Subcutaneous abdominal adipose tissue (tissue), 5 donors: ENCODE data around the gene SMIM38.
"Not testable (repeated sequence)": the region's sequence is repeated elsewhere in the genome, so short reads cannot be mapped to it uniquely, and the experiment has no call there.

Source experiments
- H3K27ac ChIP-seq: one replicate; pipeline ENCODE4 v1.7.0; 2013; ENCODE audit warnings: low read depth, mild to moderate bottlenecking, inconsistent platforms, low read length, moderate library complexity
- H3K27me3 ChIP-seq, 5 donors: one replicate each; pipeline ENCODE4 v1.7.0; 2013; ENCODE audit warnings: low read length in 5 of 5, inconsistent platforms in 1 of 5; ENCODE audit not compliant: control insufficient read depth in 5 of 5, insufficient read depth in 4 of 5
- H3K36me3 ChIP-seq, 5 donors: one replicate each; pipeline ENCODE4 v1.7.0; 2013; ENCODE audit warnings: low read length in 5 of 5; ENCODE audit not compliant: control insufficient read depth in 5 of 5, insufficient read depth in 5 of 5
- H3K4me1 ChIP-seq, 5 donors: one replicate each; pipeline ENCODE4 v1.7.0; 2013; ENCODE audit warnings: low read length in 5 of 5, mild to moderate bottlenecking in 3 of 5, moderate library complexity in 1 of 5; ENCODE audit not compliant: control insufficient read depth in 5 of 5, insufficient read depth in 5 of 5
- H3K4me3 ChIP-seq, 5 donors: one replicate each; pipeline ENCODE4 v1.7.0; 2013; ENCODE audit warnings: low read length in 5 of 5, low read depth in 1 of 5
- H3K9ac ChIP-seq, 5 donors: one replicate each; pipeline ENCODE4 v1.7.0; 2013; ENCODE audit warnings: low read length in 5 of 5, mild to moderate bottlenecking in 4 of 5, moderate library complexity in 3 of 5
- H3K9me3 ChIP-seq, 5 donors: one replicate each; pipeline ENCODE4 v1.7.0; 2013; ENCODE audit warnings: low read length in 5 of 5; ENCODE audit not compliant: control insufficient read depth in 5 of 5
- donor health status: healthy.
- donor health status: healthy.
- donor health status: healthy.
- donor health status: healthy.
- donor health status: healthy.

SMIM38 gene

DNA sequence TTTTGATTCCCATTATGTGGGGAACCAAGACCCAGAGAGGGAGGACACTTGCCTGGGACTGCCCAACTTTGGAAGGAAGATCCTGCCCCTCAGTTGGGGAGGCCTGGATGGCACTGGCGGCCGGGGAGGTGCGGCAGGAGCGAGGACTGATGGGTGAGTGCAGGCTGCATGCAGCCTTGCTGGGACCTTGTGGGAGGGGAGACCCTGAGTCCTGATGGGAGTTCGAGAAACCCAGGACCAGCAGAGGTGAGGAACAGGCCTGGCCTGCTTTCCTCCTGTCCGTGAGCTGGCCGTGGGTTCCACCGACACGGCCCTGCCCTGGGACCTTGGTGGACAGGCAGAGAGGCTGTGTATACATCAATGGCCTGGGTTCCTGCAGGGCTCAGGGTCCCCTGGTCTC lies 19.3 kb upstream of the SMIM38 start:
- Histone ChIP-seq H3K27me3 (peaks cover 0 to 5% (median 0%) of the 10 kb centered on the region in 5 donors), H3K36me3 (peaks cover 0 to 4% (median 0%) of the 10 kb centered on the region in 5 donors), H3K27ac (no peak overlapping the region), H3K9me3 (peaks cover 0 to 11% (median 7%) of the 10 kb centered on the region in 5 donors), H3K9ac (no peak overlapping the region), H3K4me1 (peaks cover 0 to 3% (median 0%) of the 10 kb centered on the region in 5 donors), H3K4me3 (no peak overlapping the region)

DNA sequence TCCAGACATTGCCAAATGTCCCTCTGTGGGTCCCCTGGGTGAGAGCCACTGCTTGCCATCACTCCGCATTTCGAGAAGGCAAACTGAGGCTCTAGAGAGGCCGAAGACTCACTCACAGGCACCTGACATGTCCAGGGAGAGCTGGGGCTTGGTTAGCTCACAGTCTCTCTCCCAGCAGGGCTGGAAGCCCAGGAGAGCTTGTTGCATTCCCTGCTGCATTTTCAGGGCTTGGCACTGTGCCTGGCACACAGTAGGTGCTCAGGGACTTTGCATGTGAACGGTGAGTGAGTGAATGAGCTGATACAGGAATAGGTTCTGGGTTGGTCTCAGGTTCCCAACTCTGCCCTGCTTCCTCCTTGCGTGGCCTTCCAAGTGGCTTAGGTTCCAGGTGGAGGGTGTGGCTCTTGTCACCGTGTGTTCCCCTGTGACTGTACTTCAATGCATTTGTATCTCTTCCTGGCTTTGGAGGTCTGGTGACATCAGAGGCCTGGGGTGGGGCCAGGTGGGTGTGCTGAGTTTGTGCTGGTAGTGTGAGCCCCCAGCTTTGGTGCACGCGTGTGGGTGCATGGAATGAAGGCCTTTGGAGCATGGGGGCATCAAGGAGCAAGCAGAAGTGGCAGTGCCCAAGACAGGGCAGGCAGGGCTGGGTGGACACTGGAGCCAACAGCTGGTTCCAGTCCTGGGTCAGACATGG lies 18.4 kb upstream of the SMIM38 start:
- H3K27ac ChIP-seq, result no peak overlapping the region
- H3K9ac ChIP-seq, result no peak overlapping the region
- peaks cover 0 to 11% (median 7%) of the 10 kb centered on the region in 5 donors for H3K9me3 ChIP-seq
- no peak overlapping the region for H3K4me3 ChIP-seq
- H3K27me3 ChIP-seq, result peaks cover 0 to 3% (median 0%) of the 10 kb centered on the region in 5 donors
- H3K4me1 ChIP-seq, result no peaks in the 10 kb centered on the region
- H3K36me3 ChIP-seq, result peaks cover 0 to 4% (median 0%) of the 10 kb centered on the region in 5 donors

DNA sequence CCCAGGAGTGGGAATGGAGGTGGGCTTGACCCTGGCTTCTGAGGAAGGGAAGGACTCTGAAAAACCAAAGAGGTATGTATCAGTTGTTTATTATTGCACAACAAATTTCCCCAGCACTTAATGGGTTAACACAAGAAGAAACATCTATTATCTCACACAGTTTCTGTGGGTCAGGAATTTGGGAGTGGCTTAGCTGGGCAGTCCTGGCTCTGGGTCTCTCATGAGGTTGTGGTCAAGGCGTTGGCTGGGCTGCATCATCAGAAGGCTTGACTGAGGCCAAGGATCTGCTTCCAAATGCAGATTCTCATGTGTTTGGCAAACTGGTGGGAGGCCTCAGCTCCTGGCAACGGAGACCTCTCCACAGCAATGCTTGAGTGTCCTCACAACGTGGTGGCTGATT lies 17.5 kb upstream of the SMIM38 start:
- Histone ChIP-seq H3K9me3 (peaks cover 0 to 7% (median 2%) of the 10 kb centered on the region in 5 donors), H3K4me1 (no peaks in the 10 kb centered on the region), H3K9ac (no peak overlapping the region), H3K36me3 (peaks cover 0 to 4% (median 0%) of the 10 kb centered on the region in 5 donors), H3K27me3 (no peaks in the 10 kb centered on the region), H3K27ac (no peak overlapping the region), H3K4me3 (no peak overlapping the region)

DNA sequence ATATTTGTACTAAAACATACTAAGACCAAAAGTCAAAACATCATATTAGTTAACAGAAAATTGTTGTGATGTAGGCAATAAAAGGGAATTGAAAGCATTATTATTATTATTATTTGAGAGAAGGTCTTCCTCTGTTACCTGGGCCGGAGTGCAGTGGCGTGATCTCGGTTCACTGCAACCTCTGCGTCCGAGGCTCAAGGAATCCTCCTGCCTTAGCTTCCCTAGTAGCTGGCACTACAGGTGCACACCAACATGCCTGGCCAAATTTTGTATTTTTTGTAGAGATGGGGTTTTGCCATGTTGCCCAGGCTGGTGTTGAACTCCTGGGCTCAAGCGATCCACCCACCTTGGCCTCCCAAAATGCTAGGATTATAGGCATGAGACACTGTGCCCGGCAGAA lies 15.6 kb upstream of the SMIM38 start:
- H3K27ac ChIP-seq, H3K9me3 ChIP-seq: not testable (repeated sequence)

DNA sequence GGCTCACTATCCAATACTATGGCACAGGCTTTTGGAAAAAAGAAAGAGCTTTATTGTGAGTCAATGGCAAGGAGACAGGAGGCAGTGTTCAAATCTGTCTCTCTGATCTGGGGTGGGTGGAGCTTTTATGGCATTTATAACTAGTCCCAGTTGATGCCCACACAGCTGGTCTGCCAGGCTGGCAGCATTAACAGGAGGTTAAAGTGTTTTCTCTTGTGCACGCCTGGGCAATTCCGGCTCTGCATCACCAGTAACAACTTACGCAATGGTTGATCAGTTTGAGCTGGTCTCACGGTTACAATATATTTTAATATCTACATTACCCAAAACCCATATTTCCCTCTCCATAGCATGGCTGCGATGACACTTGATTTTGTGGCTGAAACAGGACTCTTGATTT lies 15.1 kb upstream of the SMIM38 start:
- Histone ChIP-seq H3K27me3 (no peaks in the 10 kb centered on the region), H3K9ac (no peak overlapping the region), H3K27ac (no peak overlapping the region), H3K36me3 (peaks cover 0 to 4% (median 0%) of the 10 kb centered on the region in 5 donors), H3K4me1 (peaks cover 0 to 8% (median 0%) of the 10 kb centered on the region in 5 donors), H3K9me3 (peaks cover 0 to 4% (median 0%) of the 10 kb centered on the region in 5 donors), H3K4me3 (no peak overlapping the region)

More for the DNA sequence above, 15.6 kb upstream of the SMIM38 start:
- H3K27me3 ChIP-seq, H3K36me3 ChIP-seq, H3K9ac ChIP-seq, H3K4me3 ChIP-seq, H3K4me1 ChIP-seq: not testable (repeated sequence)

DNA sequence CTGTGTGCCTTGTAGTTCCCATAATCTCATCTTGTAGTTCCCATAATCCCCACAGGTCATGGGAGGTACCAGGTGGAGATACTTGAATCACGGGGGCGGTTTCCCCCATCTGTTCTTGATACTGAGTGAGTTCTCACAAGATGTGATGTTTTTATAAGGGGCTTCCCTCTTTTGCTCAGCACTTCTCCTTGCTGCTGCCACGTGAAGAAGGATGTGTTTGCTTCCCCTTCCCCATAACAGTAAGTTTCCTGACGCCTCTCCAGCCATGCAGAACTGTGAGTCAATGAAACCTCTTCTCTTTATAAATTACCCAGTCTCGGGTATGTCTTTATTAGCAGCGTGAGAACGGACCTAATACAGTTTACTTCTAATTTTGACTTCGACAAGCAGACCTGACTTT lies 14.0 kb upstream of the SMIM38 start:
- peaks cover 0 to 13% (median 6%) of the 10 kb centered on the region in 5 donors for H3K9me3 ChIP-seq
- no peaks in the 10 kb centered on the region for H3K27me3 ChIP-seq
- no peak overlapping the region for H3K27ac ChIP-seq
- H3K9ac ChIP-seq, result no peak overlapping the region
- H3K4me1 ChIP-seq, result peaks cover 0 to 8% (median 0%) of the 10 kb centered on the region in 5 donors
- no peak overlapping the region for H3K4me3 ChIP-seq
- peaks cover 0 to 4% (median 0%) of the 10 kb centered on the region in 5 donors for H3K36me3 ChIP-seq

DNA sequence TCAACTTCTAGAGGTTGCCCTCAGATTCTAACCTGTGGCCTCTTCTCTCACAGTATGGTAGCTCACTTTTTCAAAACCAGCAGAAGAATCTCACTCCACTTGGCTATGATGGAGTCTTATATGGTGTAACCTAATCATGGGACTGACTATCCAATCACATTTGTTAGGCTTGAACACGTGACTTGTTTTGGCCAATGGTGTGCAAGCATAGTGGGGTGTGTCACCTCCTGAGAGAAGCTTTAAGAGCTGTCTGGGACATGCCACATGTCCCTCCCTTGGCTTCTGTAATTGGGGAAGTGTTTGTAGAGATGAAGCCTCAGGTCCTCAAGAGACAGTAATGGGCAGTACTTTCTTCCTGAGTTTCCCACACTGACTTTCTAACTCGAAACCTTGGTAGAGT lies 12.8 kb upstream of the SMIM38 start:
- peaks cover 0 to 8% (median 0%) of the 10 kb centered on the region in 5 donors for H3K4me1 ChIP-seq
- H3K4me3 ChIP-seq, result no peak overlapping the region
- no peak overlapping the region for H3K27ac ChIP-seq
- no peaks in the 10 kb centered on the region for H3K27me3 ChIP-seq
- peaks cover 0 to 4% (median 0%) of the 10 kb centered on the region in 5 donors for H3K36me3 ChIP-seq
- peaks cover 0 to 20% (median 11%) of the 10 kb centered on the region in 5 donors for H3K9me3 ChIP-seq
- H3K9ac ChIP-seq, result no peak overlapping the region

DNA sequence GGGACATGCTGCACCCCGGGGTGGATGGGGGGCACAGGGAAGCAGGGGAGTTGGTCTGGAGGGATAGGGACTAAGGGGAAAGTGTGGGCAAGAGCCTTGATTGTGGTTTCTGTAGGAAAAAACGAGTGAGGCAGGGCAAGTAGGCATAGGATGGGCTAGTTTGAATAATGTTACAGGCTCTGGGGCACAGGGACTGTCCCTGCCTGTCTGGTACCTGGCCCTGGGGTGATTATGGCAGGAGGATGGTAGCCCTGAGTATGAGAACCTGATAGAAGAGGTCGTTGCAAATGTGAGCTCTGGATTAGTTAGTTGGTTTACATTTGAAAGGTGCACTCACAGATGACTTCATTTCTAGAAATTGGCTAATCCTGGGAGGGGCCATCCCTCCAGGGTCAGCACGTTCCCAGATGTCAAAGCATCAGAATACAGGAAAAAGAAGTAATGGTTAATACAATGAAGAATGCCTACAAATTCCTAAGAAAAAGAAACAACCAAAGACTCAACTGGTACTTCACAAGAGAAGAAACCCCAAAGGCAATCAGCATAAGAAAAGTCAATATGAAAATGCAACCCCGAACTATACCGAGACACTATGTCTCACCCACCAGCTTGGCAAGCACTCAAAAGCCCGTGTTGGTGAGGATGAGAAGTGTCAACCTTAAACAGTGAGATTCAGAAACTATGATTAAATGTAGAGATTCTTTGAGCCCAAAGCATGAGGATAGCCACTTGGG lies 11.3 kb upstream of the SMIM38 start:
- Histone ChIP-seq H3K9me3 (peaks cover 0 to 20% (median 11%) of the 10 kb centered on the region in 5 donors), H3K27ac (no peak overlapping the region)

DNA sequence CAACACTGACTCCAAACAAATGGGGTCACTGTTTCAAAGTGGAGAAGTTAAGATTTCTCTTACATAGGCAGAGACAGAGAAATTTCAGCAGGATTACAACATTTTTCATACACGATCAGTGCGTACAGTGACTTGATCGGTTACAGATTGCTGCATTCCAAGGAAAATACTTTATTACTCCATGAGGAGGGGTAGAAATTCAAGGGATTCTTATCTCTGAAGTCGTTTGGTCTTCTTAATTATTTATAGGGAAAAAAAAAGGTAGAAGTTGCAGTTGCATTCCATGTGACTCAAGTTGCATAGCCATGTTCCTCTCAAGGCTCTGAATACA lies 10.7 kb upstream of the SMIM38 start:
- Histone ChIP-seq H3K27ac (no peak overlapping the region), H3K9ac (no peak overlapping the region), H3K9me3 (peaks cover 0 to 20% (median 11%) of the 10 kb centered on the region in 5 donors), H3K4me1 (peaks cover 0 to 8% (median 0%) of the 10 kb centered on the region in 5 donors), H3K36me3 (no peaks in the 10 kb centered on the region), H3K27me3 (peaks cover 0 to 3% (median 0%) of the 10 kb centered on the region in 5 donors), H3K4me3 (no peak overlapping the region)

More for the DNA sequence above, 11.3 kb upstream of the SMIM38 start:
- Histone ChIP-seq H3K9ac (no peak overlapping the region), H3K27me3 (peaks cover 0 to 3% (median 0%) of the 10 kb centered on the region in 5 donors), H3K36me3 (no peaks in the 10 kb centered on the region), H3K4me1 (peaks cover 0 to 8% (median 0%) of the 10 kb centered on the region in 5 donors), H3K4me3 (no peak overlapping the region)

DNA sequence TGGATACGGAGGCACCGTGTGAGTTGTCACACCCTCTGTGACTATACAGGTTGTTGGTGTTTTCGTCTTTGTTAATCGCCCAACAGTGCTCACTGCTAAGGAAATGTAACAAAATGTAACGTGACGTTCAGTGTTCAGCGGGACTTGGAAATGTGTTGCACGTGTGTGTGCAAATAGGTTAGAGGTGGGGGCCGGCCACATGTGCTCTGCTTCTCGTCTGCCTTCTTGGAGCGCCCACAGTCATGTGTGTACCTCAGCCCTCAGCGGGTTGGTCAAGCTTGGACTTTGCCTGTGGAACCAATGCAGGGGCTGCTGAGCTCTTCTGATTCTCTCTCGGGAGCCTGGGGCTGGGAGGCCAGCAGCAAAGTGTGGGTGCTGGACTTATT lies 7.4 kb upstream of the SMIM38 start:
- Histone ChIP-seq H3K9ac (no peak overlapping the region), H3K4me1 (peaks cover 0 to 8% (median 0%) of the 10 kb centered on the region in 5 donors), H3K36me3 (no peaks in the 10 kb centered on the region), H3K27ac (no peak overlapping the region), H3K9me3 (peaks cover 0 to 20% (median 11%) of the 10 kb centered on the region in 5 donors), H3K4me3 (no peak overlapping the region), H3K27me3 (peaks cover 0 to 3% (median 0%) of the 10 kb centered on the region in 5 donors)
